ENCODE data around the gene CSGALNACT2. TPM values are rescaled to one million over a fixed set of nuclear protein-coding genes. Genes with fewer than 3 reads are reported as not detected.

CSGALNACT2 gene
- total RNA-seq, 2 experiments from 2014 or later, result 13.2 to 33.6 TPM

GRCh38 chr10:43135064-43135463 lies 3.2 kb upstream of the CSGALNACT2 start:
- POLR2A ChIA-PET, result interaction anchor here (0.7 to 4.5 kb wide), 6 partner anchors 14 to 314 kb away, joined by 3 to 34 read pairs (median 4); no protein-coding TSS in a partner anchor
- CTCF ChIA-PET (ENCODE audit: unreplicated experiment), result no interaction called here
- no TSS peak for BruUV-seq (replicated peaks)

GRCh38 chr10:43135656-43136055 lies 2.6 kb upstream of the CSGALNACT2 start:
- no peak for TF ChIP-seq EZH2phosphoT487 (IDR thresholded peaks at IDR 0.05; ENCODE audit: borderline replicate concordance, low read depth, low read length)
- TF ChIP-seq, protein P1, sequence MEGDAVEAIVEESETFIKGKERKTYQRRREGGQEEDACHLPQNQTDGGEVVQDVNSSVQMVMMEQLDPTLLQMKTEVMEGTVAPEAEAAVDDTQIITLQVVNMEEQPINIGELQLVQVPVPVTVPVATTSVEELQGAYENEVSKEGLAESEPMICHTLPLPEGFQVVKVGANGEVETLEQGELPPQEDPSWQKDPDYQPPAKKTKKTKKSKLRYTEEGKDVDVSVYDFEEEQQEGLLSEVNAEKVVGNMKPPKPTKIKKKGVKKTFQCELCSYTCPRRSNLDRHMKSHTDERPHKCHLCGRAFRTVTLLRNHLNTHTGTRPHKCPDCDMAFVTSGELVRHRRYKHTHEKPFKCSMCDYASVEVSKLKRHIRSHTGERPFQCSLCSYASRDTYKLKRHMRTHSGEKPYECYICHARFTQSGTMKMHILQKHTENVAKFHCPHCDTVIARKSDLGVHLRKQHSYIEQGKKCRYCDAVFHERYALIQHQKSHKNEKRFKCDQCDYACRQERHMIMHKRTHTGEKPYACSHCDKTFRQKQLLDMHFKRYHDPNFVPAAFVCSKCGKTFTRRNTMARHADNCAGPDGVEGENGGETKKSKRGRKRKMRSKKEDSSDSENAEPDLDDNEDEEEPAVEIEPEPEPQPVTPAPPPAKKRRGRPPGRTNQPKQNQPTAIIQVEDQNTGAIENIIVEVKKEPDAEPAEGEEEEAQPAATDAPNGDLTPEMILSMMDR (conservative IDR thresholded peaks at IDR 0.05; ENCODE audit: low read length), result no peak
- Histone ChIP-seq H3K36me3 (ENCODE audit: insufficient read depth, low read length) (no peaks in the 10 kb centered on the region), H3K4me1 (ENCODE audit: insufficient read depth, low read length, poor library complexity, severe bottlenecking) (peaks cover 72% of the 10 kb centered on the region), H3K79me2 (ENCODE audit: insufficient read depth, low read depth, low read length) (peaks cover 34% of the 10 kb centered on the region), H3K9me2 (ENCODE audit: insufficient read depth, low read length) (no peaks in the 10 kb centered on the region), H3K4me3 (ENCODE audit: low read depth, low read length, poor library complexity, severe bottlenecking) (peak overlapping the region; percentile 0), H3K4me2 (ENCODE audit: low read length) (peak overlapping the region; percentile 89), H3K27ac (ENCODE audit: low read depth, low read length, poor library complexity, severe bottlenecking) (no peak overlapping the region), H4K20me1 (ENCODE audit: insufficient read depth, low read length) (peaks cover 8% of the 10 kb centered on the region; the same call in 1 of the 2 replicates), H2AFZ (ENCODE audit: low read length) (no peak overlapping the region), H3K9me3 (ENCODE audit: low read length) (no peaks in the 10 kb centered on the region)
- no TSS peak for BruUV-seq (replicated peaks)
- ChIA-PET CTCF (ENCODE audit: unreplicated experiment) (no interaction called here), POLR2A (interaction anchor here (0.7 to 4.5 kb wide), 3 partner anchors 14 to 314 kb away, joined by 3 to 34 read pairs (median 5); no protein-coding TSS in a partner anchor)
- DNase-seq (ENCODE audit: low spot score), result no peak
- intact Hi-C loops (cut with micrococcal nuclease; ENCODE audit: unreplicated experiment), result loop anchor here (10.0 kb wide), 2 partner anchors 501 to 581 kb away; partner anchors contain the start of gene ZNF33B

More at GRCh38 chr10:43135064-43135463, 3.2 kb upstream of the CSGALNACT2 start:
- intact Hi-C loops (cut with micrococcal nuclease; ENCODE audit: unreplicated experiment), result loop anchor here (10.0 kb wide), 2 partner anchors 500 to 580 kb away; partner anchors contain the start of gene ZNF33B
- Histone ChIP-seq H3K4me2 (ENCODE audit: low read length) (peak overlapping the region; percentile 89), H3K79me2 (ENCODE audit: insufficient read depth, low read depth, low read length) (peaks cover 28% of the 10 kb centered on the region), H3K9me2 (ENCODE audit: insufficient read depth, low read length) (no peaks in the 10 kb centered on the region), H4K20me1 (ENCODE audit: insufficient read depth, low read length) (peaks cover 8% of the 10 kb centered on the region; the same call in 1 of the 2 replicates), H3K36me3 (ENCODE audit: insufficient read depth, low read length) (no peaks in the 10 kb centered on the region), H3K9me3 (ENCODE audit: low read length) (no peaks in the 10 kb centered on the region), H3K4me3 (ENCODE audit: low read depth, low read length, poor library complexity, severe bottlenecking) (peak overlapping the region; percentile 44), H3K4me1 (ENCODE audit: insufficient read depth, low read length, poor library complexity, severe bottlenecking) (peaks cover 66% of the 10 kb centered on the region), H3K27ac (ENCODE audit: low read depth, low read length, poor library complexity, severe bottlenecking) (peak overlapping the region; percentile 70), H2AFZ (ENCODE audit: low read length) (no peak overlapping the region)
- no peak for DNase-seq (ENCODE audit: low spot score)
- TF ChIP-seq, protein P1 (conservative IDR thresholded peaks at IDR 0.05; ENCODE audit: low read length), result no peak
- TF ChIP-seq EZH2phosphoT487 (IDR thresholded peaks at IDR 0.05; ENCODE audit: borderline replicate concordance, low read depth, low read length), result no peak

- intact Hi-C loops (cut with micrococcal nuclease; ENCODE audit: unreplicated experiment), result loop anchor here (10.0 kb wide), 2 partner anchors 502 to 582 kb away; partner anchors contain the start of gene ZNF33B
- no peaks in the 10 kb centered on the region for H3K36me3 ChIP-seq (ENCODE audit: insufficient read depth, low read length)
- peaks cover 80% of the 10 kb centered on the region for H3K4me1 ChIP-seq (ENCODE audit: insufficient read depth, low read length, poor library complexity, severe bottlenecking)
- TF ChIP-seq, protein P1 (conservative IDR thresholded peaks at IDR 0.05; ENCODE audit: low read length), result no peak
- TF ChIP-seq EZH2phosphoT487 (IDR thresholded peaks at IDR 0.05; ENCODE audit: borderline replicate concordance, low read depth, low read length), result no peak
- H2AFZ ChIP-seq (ENCODE audit: low read length), result no peak overlapping the region
- BruUV-seq (replicated peaks), result no TSS peak
- no peak overlapping the region for H3K27ac ChIP-seq (ENCODE audit: low read depth, low read length, poor library complexity, severe bottlenecking)
- peak overlapping the region; percentile 89 for H3K4me2 ChIP-seq (ENCODE audit: low read length)
- H3K9me3 ChIP-seq (ENCODE audit: low read length), result no peaks in the 10 kb centered on the region
- CTCF ChIA-PET (ENCODE audit: unreplicated experiment), result no interaction called here
- POLR2A ChIA-PET, result no interaction called here
- H3K9me2 ChIP-seq (ENCODE audit: insufficient read depth, low read length), result no peaks in the 10 kb centered on the region
- peaks cover 42% of the 10 kb centered on the region for H3K79me2 ChIP-seq (ENCODE audit: insufficient read depth, low read depth, low read length)
- no peak for DNase-seq (ENCODE audit: low spot score)
- H3K4me3 ChIP-seq (ENCODE audit: low read depth, low read length, poor library complexity, severe bottlenecking), result peak overlapping the region; percentile 92
- peaks cover 8% of the 10 kb centered on the region; the same call in 1 of the 2 replicates for H4K20me1 ChIP-seq (ENCODE audit: insufficient read depth, low read length)
Observed at GRCh38 chr10:43136432-43136831, 1.8 kb upstream of the CSGALNACT2 start.
